Spleen (tissue), 11 donors: ENCODE data around the gene FGD6. TPM values are rescaled to one million over a fixed set of nuclear protein-coding genes. Genes with fewer than 3 reads are reported as not detected.

Experiments used
- DNase-seq: peaks from one replicate; pipeline ENCODE4 v3.0.0-alpha.2; 2020
- H3K27ac ChIP-seq, 8 donors: fragments of 200-600 bp; sonication (generic) in 7 of 8; 1 replicate in 4 of 8; 2 replicates in 4 of 8; pipeline versions ENCODE4 v1.5.0 to v1.8.0; 2016 to 2021; ENCODE audit warnings: inconsistent platforms in 4 of 8, mild to moderate bottlenecking in 4 of 8, moderate library complexity in 1 of 8
- H3K27me3 ChIP-seq, 7 donors: fragments of 200-600 bp; sonication (generic) in 6 of 7; replicated peaks in 1 of 7; 1 replicate in 4 of 7; 2 replicates in 3 of 7; pipeline versions ENCODE4 v1.5.0 to v1.8.0; 2016 to 2021; ENCODE audit warnings: inconsistent platforms in 3 of 7, mild to moderate bottlenecking in 1 of 7
- H3K36me3 ChIP-seq, 6 donors: fragments of 200-600 bp; sonication (generic) in 5 of 6; 1 replicate in 4 of 6; 2 replicates in 2 of 6; pipeline versions ENCODE4 v1.5.0 to v1.8.0; 2016 to 2021; ENCODE audit warnings: inconsistent platforms in 2 of 6
- H3K4me1 ChIP-seq, 6 donors: fragments of 200-600 bp; sonication (generic) in 5 of 6; 1 replicate in 3 of 6; 2 replicates in 3 of 6; pipeline versions ENCODE4 v1.5.0 to v1.8.0; 2016 to 2021; ENCODE audit warnings: inconsistent platforms in 3 of 6
- H3K4me3 ChIP-seq, 8 donors: fragments of 200-600 bp; sonication (generic) in 7 of 8; 1 replicate in 4 of 8; 2 replicates in 4 of 8; pipeline versions ENCODE4 v1.5.0 to v1.8.0; 2016 to 2021; ENCODE audit warnings: inconsistent platforms in 4 of 8, mild to moderate bottlenecking in 4 of 8, moderate library complexity in 2 of 8
- H3K9me3 ChIP-seq, 8 donors: fragments of 200-600 bp; sonication (generic) in 7 of 8; 1 replicate in 4 of 8; 2 replicates in 4 of 8; pipeline versions ENCODE4 v1.5.0 to v1.8.0; 2016 to 2021; ENCODE audit warnings: inconsistent platforms in 4 of 8
- POLR2A ChIP-seq, 3 donors: fragments of 450-650 bp; IDR thresholded peaks; one replicate each; pipeline ENCODE4 v1.5.1; 2017; ENCODE audit warnings: antibody characterized with exemption in 3 of 3, mild to moderate bottlenecking in 1 of 3
- POLR2AphosphoS5 ChIP-seq, 3 donors: sonication (generic); formaldehyde crosslinking; IDR thresholded peaks; one replicate each; pipeline ENCODE4 v1.5.1; 2017; ENCODE audit warnings: antibody characterized with exemption in 3 of 3
- WGBS, 5 donors: extraction: QIAGEN DNeasy Blood & Tissue Kit in 3 of 5; methylation state at CpG; one replicate each; pipeline versions ENCODE4 v1.1.5 to v1.1.7; 2013 to 2018; 5-methylcytosine and 5-hydroxymethylcytosine counted together
- intact Hi-C: fragments of 100-400 bp; cut with DNase I; formaldehyde crosslinking; loops from one replicate; pipeline ENCODE4 v1.15.0; 2023; ENCODE audit warnings: low total_unique reads
- polyA plus RNA-seq, 3 donors: library from polyadenylated mRNA; stranded (reverse); fragments of 200-250 nt; gene quantifications; one replicate each; pipeline ENCODE4 v1.2.1, GENCODE V29; 2013
- total RNA-seq, 7 donors: library from RNA; depleted of rRNA in 3 of 7; stranded (reverse); fragments of >200 nt in 3 of 7; fragmentation: NEBNext Ultra II Directional in 4 of 7; extraction: Animal tissue kit (Norgen Biotek cat#: 25700) in 4 of 7; gene quantifications; one replicate each; pipeline versions ENCODE4 v1.1.0 to v1.2.1, GENCODE V29; 2016 to 2021
- TF ChIP-seq, protein P1 (sequence below), 11 experiments: fragments of 200-600 bp in 7 of 11; fragments of 450-650 bp in 4 of 11; sonication (generic) in 4 of 11; IDR thresholded peaks in 8 of 11; conservative IDR thresholded peaks in 3 of 11; 1 replicate in 7 of 11; 2 replicates in 4 of 11; pipeline versions ENCODE4 v1.4.0 to v1.8.0; 2016 to 2021; ENCODE audit warnings: antibody characterized with exemption in 11 of 11, inconsistent platforms in 4 of 11, mild to moderate bottlenecking in 1 of 11
- donor health status: healthy with polysubstance abuse.
- donor health status: DM: no; HTN: no; CAD: no; lungs with moderate emphysema.
- donor health status: DM: no; HTN: no; CAD: no.
- donor health status: Bipolar disorder and iron deficiency.
- donor health status: healthy.
- donor health status: DM: no; HTN: no; CAD: no.
- donor health status: DM: yes; HTN: yes; CAD: no.

FGD6 gene
- total and polyA plus RNA-seq, 10 donors: 0.78 to 13.0 (median 10.4) TPM

DNA sequence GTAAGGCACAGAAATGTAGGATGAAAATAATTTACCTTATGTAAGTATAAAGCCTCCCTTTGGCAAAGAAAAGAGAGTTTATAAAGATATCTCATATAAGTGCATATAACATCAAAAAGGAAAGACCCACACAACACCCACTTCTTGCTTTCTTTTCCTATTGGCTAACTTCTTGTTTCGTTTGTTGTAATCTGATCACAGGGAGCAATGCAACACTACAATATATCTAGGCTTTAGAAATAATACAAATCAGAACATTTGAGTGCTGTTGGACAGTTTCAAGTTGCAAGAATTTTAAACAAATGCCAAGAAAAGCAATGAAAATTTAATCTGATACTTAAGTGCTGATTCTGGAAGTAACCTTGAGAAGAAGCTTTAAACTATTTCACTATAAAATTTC is 1.3 kb downstream of the FGD6 start:
- Histone ChIP-seq H3K4me1 (peaks cover 0 to 47% (median 29%) of the 10 kb centered on the region in 6 donors), H3K27me3 (no peaks in the 10 kb centered on the region), H3K9me3 (no peaks in the 10 kb centered on the region), H3K36me3 (no peaks in the 10 kb centered on the region), H3K4me3 (peak overlapping the region in 7 of 8 donors; percentile 64 to 94 (median 91)), H3K27ac (peak overlapping the region in 4 of 8 donors; percentile 92 to 95 (median 94))
- intact Hi-C loops: loop anchor here (10.0 kb wide), 1 partner anchor 259 kb away; the partner anchor contains the start of gene METAP2
- WGBS, 5 donors: 9 to 21% (median 19%) methylated on average over 1 of the region's 1 CpG
- DNase-seq: no peak
- no peak for TF ChIP-seq POLR2A (IDR thresholded peaks at IDR 0.05)
- TF ChIP-seq POLR2AphosphoS5 (IDR thresholded peaks at IDR 0.05): no peak
- TF ChIP-seq, protein P1, sequence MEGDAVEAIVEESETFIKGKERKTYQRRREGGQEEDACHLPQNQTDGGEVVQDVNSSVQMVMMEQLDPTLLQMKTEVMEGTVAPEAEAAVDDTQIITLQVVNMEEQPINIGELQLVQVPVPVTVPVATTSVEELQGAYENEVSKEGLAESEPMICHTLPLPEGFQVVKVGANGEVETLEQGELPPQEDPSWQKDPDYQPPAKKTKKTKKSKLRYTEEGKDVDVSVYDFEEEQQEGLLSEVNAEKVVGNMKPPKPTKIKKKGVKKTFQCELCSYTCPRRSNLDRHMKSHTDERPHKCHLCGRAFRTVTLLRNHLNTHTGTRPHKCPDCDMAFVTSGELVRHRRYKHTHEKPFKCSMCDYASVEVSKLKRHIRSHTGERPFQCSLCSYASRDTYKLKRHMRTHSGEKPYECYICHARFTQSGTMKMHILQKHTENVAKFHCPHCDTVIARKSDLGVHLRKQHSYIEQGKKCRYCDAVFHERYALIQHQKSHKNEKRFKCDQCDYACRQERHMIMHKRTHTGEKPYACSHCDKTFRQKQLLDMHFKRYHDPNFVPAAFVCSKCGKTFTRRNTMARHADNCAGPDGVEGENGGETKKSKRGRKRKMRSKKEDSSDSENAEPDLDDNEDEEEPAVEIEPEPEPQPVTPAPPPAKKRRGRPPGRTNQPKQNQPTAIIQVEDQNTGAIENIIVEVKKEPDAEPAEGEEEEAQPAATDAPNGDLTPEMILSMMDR (IDR thresholded peaks at IDR 0.05 in 8 of 11, conservative IDR thresholded peaks at IDR 0.05 in 3 of 11): no peak

DNA sequence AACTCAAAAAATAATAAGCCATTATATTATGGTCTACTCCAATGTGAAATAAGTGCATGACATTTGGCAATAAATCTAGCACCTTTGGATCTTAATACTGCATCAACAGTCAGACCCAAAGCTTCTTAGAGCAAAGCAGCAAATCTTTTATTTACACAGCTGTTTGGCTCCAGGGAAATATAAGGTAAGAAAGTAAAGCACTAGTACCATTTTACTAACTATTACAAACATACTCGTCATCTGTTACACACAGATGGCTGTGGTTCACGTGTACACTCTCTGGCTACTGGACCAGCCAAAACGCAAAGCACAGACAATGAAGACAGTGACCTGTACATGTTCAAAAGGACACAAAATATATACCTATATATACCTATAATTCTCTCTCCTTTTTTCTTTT is 2.8 kb downstream of the FGD6 start:
- TF ChIP-seq POLR2AphosphoS5 (IDR thresholded peaks at IDR 0.05) (no peak), POLR2A (IDR thresholded peaks at IDR 0.05) (no peak)
- TF ChIP-seq, protein P1 (IDR thresholded peaks at IDR 0.05 in 8 of 11, conservative IDR thresholded peaks at IDR 0.05 in 3 of 11): no peak
- Histone ChIP-seq H3K9me3 (no peaks in the 10 kb centered on the region), H3K27ac (no peak overlapping the region), H3K4me1 (peaks cover 0 to 34% (median 24%) of the 10 kb centered on the region in 6 donors), H3K27me3 (no peaks in the 10 kb centered on the region), H3K4me3 (no peak overlapping the region), H3K36me3 (no peaks in the 10 kb centered on the region)
- WGBS, 5 donors: 83 to 97% (median 92%) methylated on average over 3 of the region's 3 CpGs
- intact Hi-C loops: loop anchor here (10.0 kb wide), 1 partner anchor 260 kb away; the partner anchor contains the start of gene METAP2
- no peak for DNase-seq

DNA sequence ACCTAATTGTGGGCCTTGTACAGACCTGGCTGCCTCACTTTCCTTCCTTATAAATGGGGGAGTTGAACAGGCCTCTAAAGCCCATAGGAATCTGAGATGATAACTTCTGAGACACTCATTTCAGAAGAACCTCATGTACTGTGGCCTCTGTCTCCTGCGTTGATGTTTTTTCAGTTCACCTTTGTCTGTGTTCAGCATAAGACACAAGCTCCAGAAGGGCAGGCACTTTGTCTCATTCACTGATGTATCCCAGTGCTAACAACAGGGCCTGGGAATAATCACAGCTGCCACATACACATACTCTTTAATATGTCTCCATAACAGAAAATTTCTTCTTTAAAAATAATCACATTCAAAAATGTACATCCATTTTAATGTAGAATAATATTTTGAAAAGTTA is 3.3 kb downstream of the FGD6 start:
- Histone ChIP-seq H3K9me3 (no peaks in the 10 kb centered on the region), H3K4me1 (peaks cover 0 to 28% (median 20%) of the 10 kb centered on the region in 6 donors), H3K27me3 (no peaks in the 10 kb centered on the region), H3K27ac (no peak overlapping the region), H3K4me3 (no peak overlapping the region), H3K36me3 (no peaks in the 10 kb centered on the region)
- no peak for TF ChIP-seq POLR2A (IDR thresholded peaks at IDR 0.05)
- TF ChIP-seq POLR2AphosphoS5 (IDR thresholded peaks at IDR 0.05): no peak
- TF ChIP-seq, protein P1 (IDR thresholded peaks at IDR 0.05 in 8 of 11, conservative IDR thresholded peaks at IDR 0.05 in 3 of 11): no peak
- DNase-seq: no peak
- intact Hi-C loops: loop anchor here (10.0 kb wide), 1 partner anchor 261 kb away; the partner anchor contains the start of gene METAP2
- 61 to 93% (median 75%) methylated on average over 1 of the region's 1 CpG for WGBS, 5 donors

DNA sequence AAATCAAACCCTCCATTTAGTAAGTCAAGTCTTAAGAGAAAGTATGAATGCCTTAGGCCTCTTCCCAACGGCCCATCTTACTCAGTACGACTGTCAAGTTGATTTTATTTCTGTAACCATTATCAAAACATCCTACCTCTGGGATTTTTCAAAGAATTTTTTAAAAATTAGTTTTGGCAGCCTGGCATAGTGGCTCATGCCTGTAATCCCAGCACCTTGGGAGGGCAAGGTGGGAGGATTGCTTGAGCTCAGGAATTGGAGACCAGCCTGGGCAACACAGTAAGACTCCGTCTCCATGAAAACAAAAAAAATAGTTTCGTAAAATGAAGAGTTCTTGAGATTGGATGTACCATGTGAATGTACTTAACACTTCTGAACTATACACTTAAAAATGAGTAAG is 4.1 kb downstream of the FGD6 start:
- H3K4me1 ChIP-seq: peaks cover 0 to 22% (median 15%) of the 10 kb centered on the region in 6 donors
- H3K9me3 ChIP-seq: no peaks in the 10 kb centered on the region
- no peak for DNase-seq
- TF ChIP-seq POLR2AphosphoS5 (IDR thresholded peaks at IDR 0.05) (no peak), POLR2A (IDR thresholded peaks at IDR 0.05) (no peak)
- TF ChIP-seq, protein P1 (IDR thresholded peaks at IDR 0.05 in 8 of 11, conservative IDR thresholded peaks at IDR 0.05 in 3 of 11): no peak
- H3K4me3 ChIP-seq: no peak overlapping the region
- 79 to 94% (median 89%) methylated on average over 4 of the region's 4 CpGs for WGBS, 5 donors
- intact Hi-C loops: loop anchor here (10.0 kb wide), 1 partner anchor 262 kb away; the partner anchor contains the start of gene METAP2
- H3K27ac ChIP-seq: no peak overlapping the region
- no peaks in the 10 kb centered on the region for H3K27me3 ChIP-seq
- H3K36me3 ChIP-seq: no peaks in the 10 kb centered on the region
